GM23338 (cell line): ENCODE measurements around the gene CCDC121. TPM values are rescaled to one million over a fixed set of nuclear protein-coding genes. Genes with fewer than 3 reads are reported as not detected.

Experiments used
- ATAC-seq: fragments of 200-7000 bp; cut with Tn5 transposase; 3 replicates; pipeline ENCODE4 v1.9.1; 2020
- DNase-seq: peaks from one replicate; pipeline ENCODE4 v3.0.0-alpha.2; 2015; ENCODE audit warnings: low spot score
- H2AFZ ChIP-seq: fragments of 200-600 bp; sonication (generic); 2 replicates; pipeline ENCODE4 v1.8.0; 2016; ENCODE audit warnings: antibody characterized with exemption, mild to moderate bottlenecking, moderate library complexity
- H3F3A ChIP-seq: fragments of 200-600 bp; sonication (generic); replicated peaks from 2 replicates; pipeline ENCODE4 v1.8.0; 2017; ENCODE audit warnings: antibody characterized with exemption, mixed run types, low read depth
- H3K27ac ChIP-seq: fragments of 200-600 bp; sonication (generic); 2 replicates; pipeline ENCODE4 v1.6.1; 2016; ENCODE audit warnings: low read depth
- H3K27me3 ChIP-seq: fragments of 200-600 bp; sonication (generic); 2 replicates; pipeline ENCODE4 v1.8.0; 2016; ENCODE audit warnings: mild to moderate bottlenecking, mixed run types, moderate library complexity; ENCODE audit not compliant: insufficient read depth
- H3K36me3 ChIP-seq: fragments of 200-600 bp; sonication (generic); 2 replicates; pipeline ENCODE4 v1.8.0; 2016; ENCODE audit warnings: mild to moderate bottlenecking; ENCODE audit not compliant: insufficient read depth
- H3K4me1 ChIP-seq: fragments of 200-600 bp; sonication (generic); 2 replicates; pipeline ENCODE4 v1.8.0; 2016; ENCODE audit warnings: mild to moderate bottlenecking, moderate library complexity; ENCODE audit not compliant: insufficient read depth
- H3K4me2 ChIP-seq: fragments of 200-600 bp; sonication (generic); 2 replicates; pipeline ENCODE4 v1.7.1; 2017; ENCODE audit warnings: mixed run types
- H3K4me3 ChIP-seq: fragments of 200-600 bp; sonication (generic); 2 replicates; pipeline ENCODE4 v1.6.1; 2016; ENCODE audit warnings: mixed run types
- H3K79me2 ChIP-seq: fragments of 200-600 bp; sonication (generic); replicated peaks from 2 replicates; pipeline ENCODE4 v1.8.0; 2017; ENCODE audit warnings: mild to moderate bottlenecking; ENCODE audit not compliant: insufficient read depth
- H3K9me2 ChIP-seq: fragments of 200-600 bp; sonication (generic); 2 replicates; pipeline ENCODE4 v1.8.0; 2017; ENCODE audit not compliant: insufficient read depth
- H4K20me1 ChIP-seq: fragments of 200-600 bp; sonication (generic); replicated peaks from 2 replicates; pipeline ENCODE4 v1.8.0; 2017; ENCODE audit warnings: mild to moderate bottlenecking; ENCODE audit not compliant: insufficient read depth
- H3K27ac Mint-ChIP-seq: 2 replicates; pipeline ENCODE4 v1.8.0; 2020; ENCODE audit warnings: inconsistent platforms, mild to moderate bottlenecking, moderate library complexity, mixed read lengths
- H3K27me3 Mint-ChIP-seq: 3 replicates; pipeline ENCODE4 v1.8.0; 2022; ENCODE audit warnings: low read depth, mild to moderate bottlenecking, moderate library complexity, mixed read lengths, inconsistent platforms; ENCODE audit not compliant: insufficient read depth, poor library complexity
- H3K36me3 Mint-ChIP-seq: 3 replicates; pipeline ENCODE4 v1.8.0; 2021; ENCODE audit warnings: low read depth, mild to moderate bottlenecking, inconsistent platforms, moderate library complexity, mixed read lengths
- H3K4me1 Mint-ChIP-seq: 3 replicates; pipeline ENCODE4 v1.8.0; 2020; ENCODE audit warnings: mild to moderate bottlenecking, inconsistent platforms, mixed read lengths
- H3K4me3 Mint-ChIP-seq: 3 replicates; pipeline ENCODE4 v1.8.0; 2021; ENCODE audit warnings: moderate library complexity, mild to moderate bottlenecking, inconsistent platforms, mixed read lengths
- H3K9me3 Mint-ChIP-seq: 3 replicates; pipeline ENCODE4 v1.8.0; 2020; ENCODE audit warnings: moderate library complexity, mild to moderate bottlenecking, inconsistent platforms, mixed read lengths
- CREB1 ChIP-seq: fragments of 250-450 bp; sonication (Bioruptor Pico); IDR thresholded peaks from 2 replicates; pipeline ENCODE4 v1.5.0; 2020; ENCODE audit warnings: low read depth, mild to moderate bottlenecking, moderate library complexity
- CTCF ChIP-seq, 2 experiments: fragments of 200-600 bp in 1 of 2; sonication (generic) in 1 of 2; conservative IDR thresholded peaks; 2 replicates each; pipeline versions ENCODE4 v1.5.1 to v1.6.1; 2016 to 2017; ENCODE audit warnings: antibody characterized with exemption in 2 of 2, low read depth in 2 of 2, mild to moderate bottlenecking in 2 of 2, moderate library complexity in 1 of 2
- EZH2phosphoT487 ChIP-seq: fragments of 200-600 bp; sonication (generic); IDR thresholded peaks from one replicate; pipeline ENCODE4 v1.8.1; 2018; ENCODE audit warnings: antibody characterized with exemption; ENCODE audit not compliant: unreplicated experiment
- JUNB ChIP-seq: IDR thresholded peaks from one replicate; pipeline ENCODE4 v1.6.1; 2016; ENCODE audit warnings: antibody characterized with exemption; ENCODE audit not compliant: unreplicated experiment
- ZNF331 ChIP-seq: fragments of 250-450 bp; sonication (Bioruptor Pico); IDR thresholded peaks from 2 replicates; pipeline ENCODE4 v1.5.0; 2020; ENCODE audit warnings: low read depth, mild to moderate bottlenecking, moderate library complexity
- ZNF462 ChIP-seq: fragments of 250-450 bp; sonication (Bioruptor Pico); IDR thresholded peaks from 2 replicates; pipeline ENCODE4 v1.5.0; 2020; ENCODE audit warnings: mild to moderate bottlenecking, moderate library complexity
- polyA plus RNA-seq: library from polyadenylated mRNA; unstranded; fragments of >200 nt; fragmentation: Nextera tagmentation; extraction: Ambion mirVana; gene quantifications from 2 replicates; pipeline ENCODE4 v1.2.1, GENCODE V29; 2016
- total RNA-seq: library from RNA; depleted of rRNA; stranded (reverse); fragments of >200 nt; shearing (Covaris generic); gene quantifications from 2 replicates; pipeline ENCODE4 v1.2.3, GENCODE V29; 2014

CCDC121 gene
- total and polyA plus RNA-seq, 2 experiments from 2014 or later: 1.6 to 1.9 TPM

- no peak for TF ChIP-seq CTCF (conservative IDR thresholded peaks at IDR 0.05; ENCODE audit: low read depth in 2 of 2)
- no peak for TF ChIP-seq CREB1
Measured at GRCh38 chr2:27672723-27673486, 44.1 kb upstream of the CCDC121 start (continued).

GRCh38 chr2:27671235-27671634 lies 42.4 kb upstream of the CCDC121 start:
- Mint-ChIP-seq H3K36me3 (peaks cover 42% of the 10 kb centered on the region), H3K27me3 (no peaks in the 10 kb centered on the region)

More at GRCh38 chr2:27671235-27671634, 42.4 kb upstream of the CCDC121 start:
- Histone ChIP-seq H3K4me3 (no peak overlapping the region), H3K36me3 (peaks cover 15% of the 10 kb centered on the region), H3K9me2 (no peaks in the 10 kb centered on the region), H3K79me2 (no peaks in the 10 kb centered on the region), H3K27ac (no peak overlapping the region), H4K20me1 (no peaks in the 10 kb centered on the region; the same call in 1 of the 2 replicates), H3K4me2 (no peak overlapping the region), H3K4me1 (no peaks in the 10 kb centered on the region), H2AFZ (no peak overlapping the region), H3K27me3 (no peaks in the 10 kb centered on the region), H3F3A (no peaks in the 10 kb centered on the region)
- no peak for DNase-seq
- no peaks in the 10 kb centered on the region for H3K4me1 Mint-ChIP-seq
- H3K27ac Mint-ChIP-seq: no peak overlapping the region
- H3K9me3 Mint-ChIP-seq: no peaks in the 10 kb centered on the region; the same call in 2 of the 3 replicates
- ATAC-seq: no peak
- H3K4me3 Mint-ChIP-seq: no peak overlapping the region
- no peak for TF ChIP-seq ZNF462 (CRISPR knock-in tag)
- no peak for TF ChIP-seq JUNB
- no peak for TF ChIP-seq ZNF331 (CRISPR knock-in tag)
- no peak for TF ChIP-seq EZH2phosphoT487
